ENCODE results near the gene SENP3. TPM values are rescaled to one million over a fixed set of nuclear protein-coding genes. Genes with fewer than 3 reads are reported as not detected.

SENP3 gene
- total and polyA plus RNA-seq, 2 of the 13 experiments (the other 11 are each of a cell fraction or from before 2014, with no cell fraction given) = 55.8 to 75.4 TPM

DNA sequence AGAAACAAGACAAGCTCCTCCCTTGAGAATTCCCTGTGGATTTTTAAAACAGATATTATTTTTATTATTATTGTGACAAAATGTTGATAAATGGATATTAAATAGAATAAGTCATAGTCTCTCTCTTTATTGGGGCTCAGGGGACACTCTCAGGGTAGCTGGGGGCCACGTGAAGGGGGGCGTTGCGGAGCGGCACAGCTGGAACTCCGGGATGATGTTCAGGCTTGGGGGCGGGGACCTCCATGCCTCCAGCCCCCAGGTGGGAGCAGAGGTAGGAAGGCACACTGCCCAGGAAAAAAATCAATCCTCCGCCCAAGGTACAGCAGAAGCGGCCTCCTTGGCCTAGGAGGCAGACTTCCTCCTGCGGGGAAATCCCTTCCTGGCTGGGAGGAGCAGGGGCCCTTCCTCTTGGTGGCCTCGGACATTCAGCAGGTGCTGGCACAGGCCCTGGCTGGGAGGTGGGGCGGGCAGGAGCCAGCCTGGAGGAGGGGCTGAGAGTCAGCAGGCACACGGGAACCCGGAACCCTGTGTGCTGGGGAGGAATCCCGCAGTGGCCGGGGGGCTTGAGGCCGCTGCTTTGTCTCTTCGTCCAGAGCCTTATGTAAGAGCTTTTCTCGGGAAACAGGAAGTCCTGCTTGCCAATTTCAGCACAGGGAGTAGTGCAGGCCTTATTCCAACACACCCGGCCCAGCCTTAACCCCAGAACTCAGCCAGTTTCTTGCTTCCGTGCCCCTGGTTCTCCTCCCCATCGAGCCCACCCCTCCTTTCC lies 3.8 kb upstream of the SENP3 start (continued):
- TF ChIP-seq, protein P1, sequence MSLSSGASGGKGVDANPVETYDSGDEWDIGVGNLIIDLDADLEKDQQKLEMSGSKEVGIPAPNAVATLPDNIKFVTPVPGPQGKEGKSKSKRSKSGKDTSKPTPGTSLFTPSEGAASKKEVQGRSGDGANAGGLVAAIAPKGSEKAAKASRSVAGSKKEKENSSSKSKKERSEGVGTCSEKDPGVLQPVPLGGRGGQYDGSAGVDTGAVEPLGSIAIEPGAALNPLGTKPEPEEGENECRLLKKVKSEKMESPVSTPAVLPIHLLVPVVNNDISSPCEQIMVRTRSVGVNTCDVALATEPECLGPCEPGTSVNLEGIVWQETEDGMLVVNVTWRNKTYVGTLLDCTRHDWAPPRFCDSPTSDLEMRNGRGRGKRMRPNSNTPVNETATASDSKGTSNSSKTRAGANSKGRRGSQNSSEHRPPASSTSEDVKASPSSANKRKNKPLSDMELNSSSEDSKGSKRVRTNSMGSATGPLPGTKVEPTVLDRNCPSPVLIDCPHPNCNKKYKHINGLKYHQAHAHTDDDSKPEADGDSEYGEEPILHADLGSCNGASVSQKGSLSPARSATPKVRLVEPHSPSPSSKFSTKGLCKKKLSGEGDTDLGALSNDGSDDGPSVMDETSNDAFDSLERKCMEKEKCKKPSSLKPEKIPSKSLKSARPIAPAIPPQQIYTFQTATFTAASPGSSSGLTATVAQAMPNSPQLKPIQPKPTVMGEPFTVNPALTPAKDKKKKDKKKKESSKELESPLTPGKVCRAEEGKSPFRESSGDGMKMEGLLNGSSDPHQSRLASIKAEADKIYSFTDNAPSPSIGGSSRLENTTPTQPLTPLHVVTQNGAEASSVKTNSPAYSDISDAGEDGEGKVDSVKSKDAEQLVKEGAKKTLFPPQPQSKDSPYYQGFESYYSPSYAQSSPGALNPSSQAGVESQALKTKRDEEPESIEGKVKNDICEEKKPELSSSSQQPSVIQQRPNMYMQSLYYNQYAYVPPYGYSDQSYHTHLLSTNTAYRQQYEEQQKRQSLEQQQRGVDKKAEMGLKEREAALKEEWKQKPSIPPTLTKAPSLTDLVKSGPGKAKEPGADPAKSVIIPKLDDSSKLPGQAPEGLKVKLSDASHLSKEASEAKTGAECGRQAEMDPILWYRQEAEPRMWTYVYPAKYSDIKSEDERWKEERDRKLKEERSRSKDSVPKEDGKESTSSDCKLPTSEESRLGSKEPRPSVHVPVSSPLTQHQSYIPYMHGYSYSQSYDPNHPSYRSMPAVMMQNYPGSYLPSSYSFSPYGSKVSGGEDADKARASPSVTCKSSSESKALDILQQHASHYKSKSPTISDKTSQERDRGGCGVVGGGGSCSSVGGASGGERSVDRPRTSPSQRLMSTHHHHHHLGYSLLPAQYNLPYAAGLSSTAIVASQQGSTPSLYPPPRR (CRISPR knock-in tag; IDR thresholded peaks at IDR 0.05; ENCODE audit: borderline replicate concordance) = 0 out of 2 replicates have a peak, but pooled peaks have one; percentile 17
- TF ChIP-seq HNRNPUL1 (IDR thresholded peaks at IDR 0.05; ENCODE audit: low read depth, low read length) (no peak), ARNT (IDR thresholded peaks at IDR 0.05) (no peak), ZFP36L2 (CRISPR knock-in tag; IDR thresholded peaks at IDR 0.05) (no peak), ZNF34 (CRISPR knock-in tag; IDR thresholded peaks at IDR 0.05; ENCODE audit: borderline replicate concordance) (no peak), IKZF1 (IDR thresholded peaks at IDR 0.05) (no peak), AHR (CRISPR knock-in tag; IDR thresholded peaks at IDR 0.05) (no peak; the same call in 1 of the 2 replicates), SMAD3 (CRISPR knock-in tag; IDR thresholded peaks at IDR 0.05) (no peak), ZNF552 (CRISPR knock-in tag; IDR thresholded peaks at IDR 0.05; ENCODE audit: borderline replicate concordance) (no peak), SMYD3 (CRISPR knock-in tag; IDR thresholded peaks at IDR 0.05) (no peak), ZNF781 (CRISPR knock-in tag; IDR thresholded peaks at IDR 0.05; ENCODE audit: borderline replicate concordance, not compliant biosample characterization) (no peak), CAMTA2 (CRISPR knock-in tag; IDR thresholded peaks at IDR 0.05; ENCODE audit: borderline replicate concordance) (0 out of 2 replicates have a peak, but pooled peaks have one; percentile 18), HNRNPK (IDR thresholded peaks at IDR 0.05; ENCODE audit: low read depth, low read length, poor library complexity, severe bottlenecking) (no peak), ZNF256 (CRISPR knock-in tag; conservative IDR thresholded peaks at IDR 0.05) (no peak), RELA (CRISPR knock-in tag; IDR thresholded peaks at IDR 0.05) (no peak)
- TF ChIP-seq, protein P2, sequence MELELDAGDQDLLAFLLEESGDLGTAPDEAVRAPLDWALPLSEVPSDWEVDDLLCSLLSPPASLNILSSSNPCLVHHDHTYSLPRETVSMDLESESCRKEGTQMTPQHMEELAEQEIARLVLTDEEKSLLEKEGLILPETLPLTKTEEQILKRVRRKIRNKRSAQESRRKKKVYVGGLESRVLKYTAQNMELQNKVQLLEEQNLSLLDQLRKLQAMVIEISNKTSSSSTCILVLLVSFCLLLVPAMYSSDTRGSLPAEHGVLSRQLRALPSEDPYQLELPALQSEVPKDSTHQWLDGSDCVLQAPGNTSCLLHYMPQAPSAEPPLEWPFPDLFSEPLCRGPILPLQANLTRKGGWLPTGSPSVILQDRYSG (CRISPR knock-in tag; IDR thresholded peaks at IDR 0.05) = no peak
- TF ChIP-seq, protein P3, sequence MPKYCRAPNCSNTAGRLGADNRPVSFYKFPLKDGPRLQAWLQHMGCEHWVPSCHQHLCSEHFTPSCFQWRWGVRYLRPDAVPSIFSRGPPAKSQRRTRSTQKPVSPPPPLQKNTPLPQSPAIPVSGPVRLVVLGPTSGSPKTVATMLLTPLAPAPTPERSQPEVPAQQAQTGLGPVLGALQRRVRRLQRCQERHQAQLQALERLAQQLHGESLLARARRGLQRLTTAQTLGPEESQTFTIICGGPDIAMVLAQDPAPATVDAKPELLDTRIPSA (CRISPR knock-in tag; IDR thresholded peaks at IDR 0.05; ENCODE audit: borderline replicate concordance) = no peak
- TF ChIP-seq, protein P4, sequence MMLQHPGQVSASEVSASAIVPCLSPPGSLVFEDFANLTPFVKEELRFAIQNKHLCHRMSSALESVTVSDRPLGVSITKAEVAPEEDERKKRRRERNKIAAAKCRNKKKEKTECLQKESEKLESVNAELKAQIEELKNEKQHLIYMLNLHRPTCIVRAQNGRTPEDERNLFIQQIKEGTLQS (CRISPR knock-in tag; IDR thresholded peaks at IDR 0.05) = no peak
- TF ChIP-seq, protein P5, sequence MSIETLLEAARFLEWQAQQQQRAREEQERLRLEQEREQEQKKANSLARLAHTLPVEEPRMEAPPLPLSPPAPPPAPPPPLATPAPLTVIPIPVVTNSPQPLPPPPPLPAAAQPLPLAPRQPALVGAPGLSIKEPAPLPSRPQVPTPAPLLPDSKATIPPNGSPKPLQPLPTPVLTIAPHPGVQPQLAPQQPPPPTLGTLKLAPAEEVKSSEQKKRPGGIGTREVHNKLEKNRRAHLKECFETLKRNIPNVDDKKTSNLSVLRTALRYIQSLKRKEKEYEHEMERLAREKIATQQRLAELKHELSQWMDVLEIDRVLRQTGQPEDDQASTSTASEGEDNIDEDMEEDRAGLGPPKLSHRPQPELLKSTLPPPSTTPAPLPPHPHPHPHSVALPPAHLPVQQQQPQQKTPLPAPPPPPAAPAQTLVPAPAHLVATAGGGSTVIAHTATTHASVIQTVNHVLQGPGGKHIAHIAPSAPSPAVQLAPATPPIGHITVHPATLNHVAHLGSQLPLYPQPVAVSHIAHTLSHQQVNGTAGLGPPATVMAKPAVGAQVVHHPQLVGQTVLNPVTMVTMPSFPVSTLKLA (IDR thresholded peaks at IDR 0.05) = no peak
